HepG2 (cell line): ENCODE measurements around the gene BRD1. TPM values are rescaled to one million over a fixed set of nuclear protein-coding genes. Genes with fewer than 3 reads are reported as not detected.

Experiments used
- ATAC-seq: fragments of 200-7000 bp; cut with Tn5 transposase; 3 replicates; pipeline ENCODE4 v1.9.1; 2020; ENCODE audit warnings: mild to moderate bottlenecking, moderate library complexity
- BruUV-seq: library from RNA; stranded (reverse); fragments of 400-500 nt; replicated peaks from 2 replicates; lab custom pipeline; 2021; lab: Mats Ljungman, UMichigan
- CTCF ChIA-PET: fragments of 300-600 bp; formaldehyde crosslinking; extraction: SDS; loops from one replicate; lab custom pipeline; 2021; ENCODE audit warnings: low total read pairs, inconsistent platforms, low intra/inter-chr PET ratio; lab: Yijun Ruan, JAX
- POLR2A ChIA-PET: fragments of 350-600 bp; sonication (Branson Sonifier 250); formaldehyde crosslinking; loops from one replicate; lab custom pipeline; 2020; ENCODE audit warnings: antibody characterized with exemption, inconsistent platforms; lab: Yijun Ruan, JAX
- DNase-seq: peaks from one replicate; pipeline ENCODE4 v3.0.0-alpha.2; 2015; ENCODE audit warnings: low spot score
- FAIRE-seq: peaks from 3 replicates; lab custom pipeline; 2011; peaks lifted over from hg19 to GRCh38; lab: Jason Lieb, UNC
- H2AFZ ChIP-seq: one replicate; pipeline ENCODE4 v1.6.1; 2011; ENCODE audit warnings: low read length, inconsistent platforms
- H3K27ac ChIP-seq: fragments of 300-600 bp; 3 replicates; pipeline ENCODE4 v1.8.0; 2011; ENCODE audit warnings: mixed run types, mild to moderate bottlenecking, mixed read lengths, low read length, inconsistent platforms; ENCODE audit not compliant: insufficient read depth; ENCODE audit errors: extremely low read length
- H3K27me3 ChIP-seq, 2 experiments: fragments of 200-600 bp in 1 of 2; 2 replicates in 1 of 2; 3 replicates in 1 of 2; pipeline versions ENCODE4 v1.6.0 to v1.8.0; 2011; ENCODE audit warnings: low read length in 2 of 2, mild to moderate bottlenecking in 2 of 2, moderate library complexity in 2 of 2, inconsistent platforms in 1 of 2; ENCODE audit not compliant: insufficient read depth in 2 of 2, control insufficient read depth in 1 of 2
- H3K36me3 ChIP-seq, 2 experiments: fragments of 200-600 bp in 1 of 2; replicated peaks in 1 of 2; 2 replicates in 1 of 2; 3 replicates in 1 of 2; pipeline versions ENCODE4 v1.5.1 to v1.8.0; 2011; ENCODE audit warnings: low read length in 2 of 2, inconsistent platforms in 1 of 2; ENCODE audit not compliant: insufficient read depth in 2 of 2, control insufficient read depth in 1 of 2
- H3K4me1 ChIP-seq: 2 replicates; pipeline ENCODE4 v1.5.1; 2012; ENCODE audit warnings: low read length, inconsistent platforms; ENCODE audit not compliant: insufficient read depth
- H3K4me2 ChIP-seq: 2 replicates; pipeline ENCODE4 v1.6.0; 2011; ENCODE audit warnings: low read depth, low read length, inconsistent platforms
- H3K4me3 ChIP-seq, 3 experiments: fragments of 200-600 bp in 1 of 3; sonication (generic), shearing (Covaris generic) in 1 of 3; replicated peaks in 1 of 3; 2 replicates each; pipeline ENCODE4 v1.5.1; 2011 to 2016; ENCODE audit warnings: low read length in 3 of 3, inconsistent platforms in 2 of 3, low read depth in 2 of 3, mild to moderate bottlenecking in 2 of 3, control low read depth in 1 of 3, mixed read lengths in 1 of 3; ENCODE audit not compliant: insufficient read depth in 1 of 3
- H3K79me2 ChIP-seq: one replicate; pipeline ENCODE4 v1.6.1; 2011; ENCODE audit warnings: low read length, inconsistent platforms; ENCODE audit not compliant: insufficient read depth
- H3K9ac ChIP-seq: 2 replicates; pipeline ENCODE4 v1.6.0; 2011; ENCODE audit warnings: mild to moderate bottlenecking, low read depth, low read length, inconsistent platforms; ENCODE audit not compliant: insufficient read depth
- H3K9me3 ChIP-seq: 2 replicates; pipeline ENCODE4 v1.5.1; 2012; ENCODE audit warnings: mild to moderate bottlenecking, low read length
- H4K20me1 ChIP-seq: 2 replicates; pipeline ENCODE4 v1.6.0; 2011; ENCODE audit warnings: inconsistent platforms, mild to moderate bottlenecking, low read length, moderate library complexity; ENCODE audit not compliant: insufficient read depth
- AHR ChIP-seq: IDR thresholded peaks from 2 replicates; pipeline ENCODE4 v1.6.1; 2018; ENCODE audit warnings: missing genetic modification reagents, missing compliant biosample characterization
- ATF6 ChIP-seq: sonication (generic); formaldehyde crosslinking; conservative IDR thresholded peaks from 2 replicates; pipeline ENCODE4 v1.4.0; 2020; ENCODE audit warnings: missing genetic modification reagents
- FOXA1 ChIP-seq, 2 experiments: fragments of 450-650 bp in 1 of 2; sonication (generic) in 1 of 2; formaldehyde crosslinking in 1 of 2; IDR thresholded peaks; 2 replicates each; pipeline versions ENCODE4 v1.4.0 to v1.6.1; 2016 to 2020; ENCODE audit warnings: missing genetic modification reagents in 1 of 2
- HOXA9 ChIP-seq: sonication (generic); formaldehyde crosslinking; IDR thresholded peaks from 2 replicates; pipeline ENCODE4 v1.8.1; 2022; ENCODE audit warnings: missing genetic modification reagents, mild to moderate bottlenecking, moderate library complexity, borderline replicate concordance
- IRF1 ChIP-seq: sonication (generic); formaldehyde crosslinking; IDR thresholded peaks from 2 replicates; pipeline ENCODE4 v1.4.0; 2020; ENCODE audit warnings: low read depth, mild to moderate bottlenecking, missing genetic modification reagents
- MED8 ChIP-seq: sonication (generic); formaldehyde crosslinking; IDR thresholded peaks from 2 replicates; pipeline ENCODE4 v1.8.1; 2023; ENCODE audit warnings: mild to moderate bottlenecking, missing genetic modification reagents; ENCODE audit not compliant: insufficient replicate concordance
- NONO ChIP-seq, 2 experiments: fragments of 450-650 bp in 1 of 2; sonication (generic) in 1 of 2; formaldehyde crosslinking in 1 of 2; IDR thresholded peaks in 1 of 2; conservative IDR thresholded peaks in 1 of 2; 2 replicates each; pipeline versions ENCODE4 v1.6.1 to v1.8.0; 2017 to 2022; ENCODE audit warnings: mild to moderate bottlenecking in 1 of 2, missing genetic modification reagents in 1 of 2, moderate library complexity in 1 of 2
- PLRG1 ChIP-seq: fragments of 450-650 bp; conservative IDR thresholded peaks from 2 replicates; pipeline ENCODE4 v1.6.1; 2016
- ZFP90 ChIP-seq: sonication (generic); formaldehyde crosslinking; IDR thresholded peaks from 2 replicates; pipeline ENCODE4 v1.8.0; 2022; ENCODE audit warnings: missing genetic modification reagents, mild to moderate bottlenecking, inconsistent platforms, borderline replicate concordance
- ZNF124 ChIP-seq: sonication (generic); formaldehyde crosslinking; IDR thresholded peaks from 2 replicates; pipeline ENCODE4 v1.4.0; 2020; ENCODE audit warnings: missing genetic modification reagents
- ZNF232 ChIP-seq: sonication (generic); formaldehyde crosslinking; IDR thresholded peaks from 2 replicates; pipeline ENCODE4 v1.4.0; 2020; ENCODE audit warnings: missing genetic modification reagents, borderline replicate concordance
- ZNF337 ChIP-seq: sonication (generic); formaldehyde crosslinking; IDR thresholded peaks from 2 replicates; pipeline ENCODE4 v1.5.1; 2020; ENCODE audit warnings: missing genetic modification reagents, low read depth, mild to moderate bottlenecking, borderline replicate concordance
- ZNF468 ChIP-seq: sonication (generic); formaldehyde crosslinking; IDR thresholded peaks from 2 replicates; pipeline ENCODE4 v1.8.0; 2022; ENCODE audit warnings: mild to moderate bottlenecking, moderate library complexity, missing genetic modification reagents
- ZNF558 ChIP-seq: sonication (generic); formaldehyde crosslinking; IDR thresholded peaks from 2 replicates; pipeline ENCODE4 v1.9.0; 2022; ENCODE audit warnings: mild to moderate bottlenecking, missing genetic modification reagents, borderline replicate concordance
- ZNF883 ChIP-seq: sonication (generic); formaldehyde crosslinking; IDR thresholded peaks from 2 replicates; pipeline ENCODE4 v1.5.1; 2020; ENCODE audit warnings: mild to moderate bottlenecking, missing genetic modification reagents; ENCODE audit errors: not compliant biosample characterization
- WGBS: methylation state at CpG from one replicate; pipeline ENCODE4 v1.1.6; 2017; ENCODE audit warnings: low lambda C conversion rate; 5-methylcytosine and 5-hydroxymethylcytosine counted together
- in situ Hi-C: cut with HindIII; loops from 2 replicates; pipeline ENCODE4 v1.10.0; 2017; ENCODE audit warnings: low pct_unique_long_range_greater_than_20kb; ENCODE audit not compliant: extremely low pct_ligation_motif_present
- intact Hi-C: fragments of 100-400 bp; cut with micrococcal nuclease; formaldehyde crosslinking; loops from one replicate; pipeline ENCODE4 v1.10.0; 2022; ENCODE audit not compliant: unreplicated experiment
- polyA plus RNA-seq, 8 experiments: library from polyadenylated mRNA; depleted of rRNA in 3 of 8; stranded (reverse) in 7 of 8; unstranded in 1 of 8; fragments of >200 nt; fragmentation: Illumina TruSeq in 4 of 8; extraction: Trizol in 4 of 8; gene quantifications; 2 replicates each; pipeline versions ENCODE4 v1.2.1 to v1.2.3, GENCODE V29; 2011 to 2016; ENCODE audit warnings: low read depth in 4 of 8, missing spikeins in 1 of 8, mixed read lengths in 1 of 8; ENCODE audit not compliant: insufficient read depth in 1 of 8
- total RNA-seq, 5 experiments: library from RNA; depleted of rRNA; stranded (reverse); fragments of >200 nt; fragmentation: Illumina TruSeq; extraction: Trizol; gene quantifications; 2 replicates each; pipeline ENCODE4 v1.2.3, GENCODE V29; 2016; ENCODE audit warnings: low read depth in 1 of 5

The BRD1 gene
- total and polyA plus RNA-seq, 2 of the 13 experiments (the other 11 are each of a cell fraction or from before 2014, with no cell fraction given): 5.1 to 12.0 TPM

- Histone ChIP-seq H3K4me1 (peaks cover 10% of the 10 kb centered on the region), H3K27me3 (peaks cover 0 to 1% of the 10 kb centered on the region in 2 experiments; a peak in 2 of 5 replicates), H3K27ac (no peak overlapping the region), H3K4me3 (no peak overlapping the region), H3K9me3 (peaks cover 7% of the 10 kb centered on the region), H3K36me3 (no peaks in the 10 kb centered on the region), H4K20me1 (no peaks in the 10 kb centered on the region), H3K9ac (no peak overlapping the region), H3K4me2 (no peak overlapping the region), H3K79me2 (no peaks in the 10 kb centered on the region), H2AFZ (no peak overlapping the region)
- no peak for ATAC-seq
- no peak for DNase-seq
- FAIRE-seq: no peak
- intact Hi-C loops (loop anchor here (5.0 to 10.0 kb wide), 2 partner anchors 270 to 382 kb away; no protein-coding TSS in a partner anchor), in situ Hi-C loops (loop anchor here (5.0 kb wide), 2 partner anchors 157 to 267 kb away; no protein-coding TSS in a partner anchor)
- WGBS: 22% methylated on average over 6 of the region's 17 CpGs
- no peak for TF ChIP-seq ZNF558
- TF ChIP-seq ZNF883 (CRISPR knock-in tag): no peak
- no peak for TF ChIP-seq HOXA9 (CRISPR knock-in tag)
- TF ChIP-seq ZNF337 (CRISPR knock-in tag): no peak
- no peak for TF ChIP-seq ZFP90
- CTCF ChIA-PET: no interaction called here
- POLR2A ChIA-PET: no interaction called here
- no TSS peak for BruUV-seq
Measured at GRCh38 chr22:49765091-49765771, 62.4 kb downstream of the BRD1 start.

DNA sequence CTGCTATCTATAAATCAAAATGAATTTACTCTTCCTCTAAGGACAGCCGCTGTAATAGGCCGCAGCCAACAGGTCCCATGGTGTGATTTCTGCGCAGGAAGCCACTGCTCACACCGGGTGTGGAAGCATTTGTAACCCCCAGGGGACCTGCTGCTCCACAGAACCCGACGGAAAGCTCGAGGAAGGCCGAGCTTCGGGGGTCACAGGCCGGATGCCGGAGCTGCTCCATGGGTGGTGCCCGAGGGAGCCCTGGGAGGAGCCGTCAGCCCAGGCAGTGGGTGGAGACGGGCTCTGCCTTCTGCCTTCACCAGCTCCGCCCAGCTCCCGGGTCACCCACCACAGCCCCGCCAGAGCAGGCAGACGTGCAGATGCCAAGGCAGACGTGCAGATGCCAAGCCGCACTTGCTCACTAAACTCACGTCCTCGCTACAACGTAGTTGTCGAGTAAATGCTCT lies 63.5 kb downstream of the BRD1 start:
- Histone ChIP-seq H3K4me2 (no peak overlapping the region), H2AFZ (no peak overlapping the region), H3K27me3 (peaks cover 0 to 1% of the 10 kb centered on the region in 2 experiments; a peak in 2 of 5 replicates), H3K79me2 (no peaks in the 10 kb centered on the region), H3K9ac (no peak overlapping the region), H3K36me3 (no peaks in the 10 kb centered on the region), H3K4me3 (no peak overlapping the region), H3K4me1 (peaks cover 18% of the 10 kb centered on the region), H4K20me1 (no peaks in the 10 kb centered on the region), H3K27ac (no peak overlapping the region), H3K9me3 (peaks cover 7% of the 10 kb centered on the region)
- CTCF ChIA-PET: no interaction called here
- FAIRE-seq (no peak), ATAC-seq (no peak), DNase-seq (no peak)
- 66% methylated on average over 16 of the region's 24 CpGs for WGBS
- in situ Hi-C loops (no loop called here), intact Hi-C loops (loop anchor here (10.0 kb wide), 1 partner anchor 271 kb away; no protein-coding TSS in a partner anchor)
- POLR2A ChIA-PET: no interaction called here
- BruUV-seq: no TSS peak
- no peak for TF ChIP-seq FOXA1 (IDR thresholded peaks at IDR 0.05)
- TF ChIP-seq FOXA1 (CRISPR knock-in tag; IDR thresholded peaks at IDR 0.05): no peak
- no peak for TF ChIP-seq ATF6 (CRISPR knock-in tag)
- TF ChIP-seq NONO (IDR thresholded peaks at IDR 0.05): no peak
- TF ChIP-seq NONO (CRISPR knock-in tag; conservative IDR thresholded peaks at IDR 0.05): no peak
- no peak for TF ChIP-seq ZNF232 (CRISPR knock-in tag)
- TF ChIP-seq IRF1: no peak
- no peak for TF ChIP-seq MED8 (CRISPR knock-in tag)
- no peak for TF ChIP-seq PLRG1
- no peak for TF ChIP-seq ZNF124 (CRISPR knock-in tag)
- TF ChIP-seq AHR (CRISPR knock-in tag): no peak
- no peak for TF ChIP-seq ZNF468 (CRISPR knock-in tag)
